HG03025 (cell line): ENCODE data around the gene CDKAL1.
"Not testable (repeated sequence)": the region's sequence is repeated elsewhere in the genome, so short reads cannot be mapped to it uniquely, and the experiment has no call there.

Experiments used
- ATAC-seq: cut with Tn5 transposase; IDR thresholded peaks from one replicate; pipeline ENCODE4 v1.9.1; 2021; ENCODE audit warnings: mild to moderate bottlenecking, moderate library complexity; ENCODE audit not compliant: unreplicated experiment, low FRiP score

CDKAL1 gene

DNA sequence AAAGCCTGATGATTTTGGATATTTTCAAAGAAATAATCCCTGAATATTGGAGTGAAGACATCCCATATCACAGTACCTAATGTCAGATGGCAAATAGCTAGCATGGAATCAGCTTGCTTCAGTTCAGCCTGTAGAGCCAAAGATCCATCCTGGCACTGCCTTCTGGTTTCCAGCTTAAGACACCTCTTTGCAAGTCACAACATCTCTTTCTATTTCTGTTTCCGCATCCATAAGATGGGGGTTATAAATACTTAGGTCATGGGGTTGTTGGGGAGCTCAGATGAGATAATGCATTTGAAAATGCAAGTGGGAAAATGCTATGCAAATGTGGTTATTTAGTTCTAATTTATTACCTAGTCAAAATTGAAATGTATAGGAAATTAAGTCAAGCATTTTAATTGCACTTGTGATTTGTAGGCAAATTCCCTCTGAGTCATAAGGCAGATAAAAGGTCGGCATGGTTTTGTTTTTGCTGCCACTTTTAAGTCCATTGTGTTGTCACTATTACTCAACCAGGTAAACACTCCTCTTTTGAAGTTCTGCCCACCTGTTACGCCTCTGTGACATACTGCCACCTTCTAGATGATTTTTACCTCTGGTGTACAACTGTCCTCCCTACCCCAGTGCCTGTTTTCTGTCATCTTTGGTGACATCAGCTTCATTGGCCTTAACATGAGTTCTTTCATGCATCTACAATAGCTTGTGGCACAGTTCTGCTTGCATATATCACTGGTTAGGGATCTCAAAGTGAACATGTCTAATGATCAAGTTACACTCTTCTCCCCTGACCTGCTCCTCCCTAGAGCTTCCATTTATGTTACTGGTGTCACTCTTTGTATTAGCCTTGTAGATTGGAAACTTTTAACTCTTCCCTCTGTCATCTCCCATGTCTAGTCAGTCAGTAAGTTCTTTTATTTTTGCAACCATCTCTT lies 96.6 kb downstream of the CDKAL1 start:
- no peak for ATAC-seq

DNA sequence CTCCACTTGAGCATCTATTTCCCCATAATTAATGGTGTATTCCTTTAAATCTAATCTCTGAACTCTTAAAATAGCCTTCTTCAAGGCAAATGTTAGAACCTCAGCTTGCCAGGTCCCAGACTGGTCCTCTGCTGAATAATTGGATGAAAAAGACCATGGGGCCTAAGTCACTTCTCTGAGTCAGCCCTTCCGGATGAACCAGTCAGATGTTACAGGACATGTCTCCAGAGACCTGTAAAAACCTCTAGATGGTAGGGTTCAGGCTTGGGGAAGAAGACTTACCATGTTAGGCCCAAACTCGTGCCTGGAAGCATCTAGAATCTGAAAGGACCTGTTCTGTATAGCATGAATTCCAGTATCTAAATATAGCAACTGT lies 97.3 kb downstream of the CDKAL1 start:
- ATAC-seq: no peak

DNA sequence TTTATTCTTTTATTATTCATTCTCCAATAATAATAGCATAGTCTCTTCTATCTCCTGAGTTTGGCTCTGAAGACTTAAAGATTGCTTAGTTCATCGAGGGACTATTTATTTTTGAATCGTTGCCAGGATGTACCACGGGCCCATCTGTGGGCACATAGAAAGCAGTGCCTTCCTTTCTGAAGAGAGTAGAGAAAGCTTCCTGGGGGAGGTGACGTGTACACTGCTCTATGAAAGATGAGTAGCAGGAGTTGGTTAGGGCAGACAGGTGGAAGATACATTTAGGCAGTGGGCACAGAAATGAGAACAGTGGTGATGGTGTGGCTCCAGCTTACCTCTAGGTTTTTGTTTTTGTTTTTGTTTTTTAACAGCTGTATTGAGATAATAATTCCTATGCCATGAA lies 98.4 kb downstream of the CDKAL1 start:
- ATAC-seq: no peak

DNA sequence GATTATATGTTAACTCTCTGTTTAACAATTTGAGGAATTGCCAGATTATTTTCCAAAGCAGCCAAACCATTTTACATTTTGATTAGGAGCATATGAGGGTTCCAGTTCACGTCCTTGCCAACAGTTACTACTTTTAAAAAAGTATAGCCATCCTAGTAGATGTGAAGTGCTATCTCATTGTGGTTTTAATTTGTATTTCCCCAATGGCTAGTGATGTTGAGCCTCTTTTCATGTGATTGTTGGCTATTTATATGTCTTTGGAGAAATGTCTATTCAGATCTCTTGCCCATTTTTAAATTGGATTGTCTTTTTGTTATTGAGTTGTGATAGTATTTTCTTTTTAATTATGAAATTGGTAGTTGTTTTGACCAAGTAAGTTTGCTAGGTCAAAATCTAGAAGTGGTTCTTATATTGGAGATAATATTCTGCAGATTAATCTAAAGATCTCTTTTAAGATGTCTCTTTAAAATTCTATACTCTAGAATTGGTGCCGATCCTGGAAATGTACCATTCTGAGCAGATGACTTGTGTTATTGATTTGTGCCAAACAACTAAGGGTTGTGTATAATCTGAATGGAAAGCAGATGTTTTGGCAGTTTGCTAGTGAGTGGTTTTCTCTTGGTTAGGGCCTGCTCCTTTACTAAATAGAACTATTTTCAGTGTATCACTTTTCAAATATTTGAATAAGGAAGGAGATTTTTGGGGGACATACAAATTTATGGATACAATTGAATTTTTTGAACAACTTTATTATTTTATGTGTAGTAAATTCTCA lies 99.5 kb downstream of the CDKAL1 start:
- no peak for ATAC-seq

DNA sequence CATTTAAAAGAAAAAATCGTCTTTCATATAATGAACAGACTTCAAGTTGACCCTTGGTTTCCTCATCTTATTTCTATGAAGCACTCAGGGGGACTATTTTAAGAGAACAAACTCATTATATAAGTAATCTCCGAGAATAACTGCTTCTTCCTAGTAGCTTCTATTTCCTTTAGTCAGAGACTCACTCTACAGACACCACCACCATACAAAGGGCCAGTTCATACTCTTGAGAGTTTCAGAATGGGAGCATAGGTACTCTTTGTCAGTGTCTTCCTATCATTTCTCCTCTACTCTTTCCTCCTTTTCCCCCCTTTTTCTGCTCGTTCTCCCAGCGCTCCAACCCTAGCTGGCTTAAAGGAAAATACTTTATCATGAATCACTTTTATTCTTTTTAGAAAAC lies 104.9 kb downstream of the CDKAL1 start:
- no peak for ATAC-seq

DNA sequence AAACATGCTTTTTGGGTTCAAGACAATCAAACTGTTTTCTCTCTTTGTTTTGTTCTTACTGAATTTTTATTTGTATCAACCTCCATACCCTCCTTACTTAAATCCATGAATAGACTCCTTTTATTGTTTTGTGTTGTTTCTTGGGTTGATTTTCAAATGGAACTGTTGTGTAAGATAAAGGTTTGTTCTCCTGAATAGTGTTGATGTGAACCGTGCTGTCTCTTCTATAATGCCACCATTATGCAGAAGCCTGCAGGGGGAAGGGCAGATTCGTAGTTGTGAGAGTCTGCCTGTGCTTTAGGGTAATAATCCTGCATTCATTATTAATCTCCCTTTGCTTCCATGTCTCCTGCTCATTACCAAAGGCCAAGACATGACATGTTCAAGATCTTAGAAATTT lies 105.9 kb downstream of the CDKAL1 start:
- no peak for ATAC-seq

DNA sequence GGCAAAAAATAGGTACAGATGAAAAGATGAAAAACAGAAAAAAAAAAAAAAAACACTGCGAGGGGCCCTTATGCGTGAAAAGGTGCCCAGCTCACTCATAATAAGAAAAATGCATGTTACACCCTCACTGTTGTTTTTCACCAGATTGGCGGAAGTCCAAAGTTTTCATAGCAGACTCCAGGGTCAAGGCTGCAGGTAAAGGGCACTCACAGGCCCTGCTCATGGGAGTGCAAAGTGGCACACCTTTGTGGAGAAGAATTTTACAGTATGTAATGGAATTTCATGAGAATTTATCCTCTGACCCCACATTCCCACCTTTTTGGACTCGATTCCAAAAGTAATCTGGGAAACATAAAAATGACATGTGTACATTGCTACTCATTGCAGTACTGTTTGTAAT lies 108.2 kb downstream of the CDKAL1 start:
- ATAC-seq: no peak

DNA sequence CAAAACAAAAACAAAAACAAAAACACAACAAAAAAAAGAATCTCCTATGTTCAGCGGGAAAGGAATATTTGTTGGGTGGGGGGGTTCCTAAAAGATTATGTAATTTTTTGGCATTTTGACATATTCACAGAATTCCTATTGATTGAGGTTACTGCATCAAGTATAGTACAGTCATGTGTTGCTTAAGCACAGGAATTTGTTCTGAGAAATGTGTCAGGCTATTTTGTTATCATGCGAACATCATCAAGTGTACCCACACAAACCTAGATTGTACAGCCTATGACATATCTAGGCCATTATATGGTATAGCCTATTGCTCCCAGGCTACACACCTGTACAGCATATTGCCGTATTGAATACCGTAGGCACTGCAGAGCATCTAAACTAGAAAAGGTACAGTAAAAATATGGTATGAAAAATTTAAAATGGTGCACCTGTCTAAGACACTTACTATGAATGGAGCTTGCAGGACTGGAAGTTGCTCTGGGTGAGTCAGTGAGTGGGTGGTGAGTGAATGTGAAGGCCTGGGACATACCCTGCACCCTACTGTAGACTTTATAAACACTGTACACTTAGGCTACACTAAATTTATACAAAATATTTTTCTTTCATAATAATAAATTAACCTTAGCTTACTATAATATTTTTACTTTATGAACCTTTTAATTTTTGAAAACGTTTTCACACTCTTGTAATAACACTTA lies 110.6 kb downstream of the CDKAL1 start:
- ATAC-seq: no peak

DNA sequence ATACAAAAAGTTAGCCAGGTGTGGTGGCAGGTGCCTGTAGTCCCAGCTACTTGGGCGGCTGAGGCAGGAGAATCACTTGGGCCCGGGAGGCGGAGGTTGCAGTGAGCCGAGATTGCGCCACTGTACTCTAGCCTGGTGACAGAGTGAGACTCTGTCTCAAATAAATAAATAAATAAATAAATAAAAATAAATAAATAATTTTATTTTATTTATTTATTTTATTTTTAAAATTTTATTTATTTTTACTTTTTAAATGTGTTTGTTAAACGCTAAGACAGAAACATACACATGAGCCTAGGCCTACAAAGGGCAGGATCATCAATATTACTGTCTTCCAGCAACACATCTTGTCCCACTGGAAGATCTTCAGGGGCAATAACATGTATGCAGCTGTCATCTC lies 111.3 kb downstream of the CDKAL1 start:
- not testable (repeated sequence) for ATAC-seq

DNA sequence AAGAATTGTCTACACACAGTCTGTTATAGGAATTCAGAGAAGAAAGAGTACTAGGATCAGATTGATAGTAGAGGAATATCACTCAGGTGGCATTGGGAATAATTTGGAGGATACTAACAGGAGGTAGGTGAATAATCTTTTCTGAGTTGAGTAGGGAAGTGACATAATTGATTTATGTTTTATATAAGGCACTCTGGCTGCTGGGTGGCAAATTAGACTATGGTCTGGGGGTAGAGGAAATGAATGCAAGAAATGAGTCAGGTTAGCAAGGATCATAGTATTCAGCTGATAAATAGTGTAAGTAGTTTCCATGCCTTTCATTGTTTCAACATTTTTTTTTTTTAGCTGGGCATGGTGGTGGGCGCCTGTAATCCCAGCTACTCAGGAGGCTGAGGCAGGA lies 113.3 kb downstream of the CDKAL1 start:
- no peak for ATAC-seq

DNA sequence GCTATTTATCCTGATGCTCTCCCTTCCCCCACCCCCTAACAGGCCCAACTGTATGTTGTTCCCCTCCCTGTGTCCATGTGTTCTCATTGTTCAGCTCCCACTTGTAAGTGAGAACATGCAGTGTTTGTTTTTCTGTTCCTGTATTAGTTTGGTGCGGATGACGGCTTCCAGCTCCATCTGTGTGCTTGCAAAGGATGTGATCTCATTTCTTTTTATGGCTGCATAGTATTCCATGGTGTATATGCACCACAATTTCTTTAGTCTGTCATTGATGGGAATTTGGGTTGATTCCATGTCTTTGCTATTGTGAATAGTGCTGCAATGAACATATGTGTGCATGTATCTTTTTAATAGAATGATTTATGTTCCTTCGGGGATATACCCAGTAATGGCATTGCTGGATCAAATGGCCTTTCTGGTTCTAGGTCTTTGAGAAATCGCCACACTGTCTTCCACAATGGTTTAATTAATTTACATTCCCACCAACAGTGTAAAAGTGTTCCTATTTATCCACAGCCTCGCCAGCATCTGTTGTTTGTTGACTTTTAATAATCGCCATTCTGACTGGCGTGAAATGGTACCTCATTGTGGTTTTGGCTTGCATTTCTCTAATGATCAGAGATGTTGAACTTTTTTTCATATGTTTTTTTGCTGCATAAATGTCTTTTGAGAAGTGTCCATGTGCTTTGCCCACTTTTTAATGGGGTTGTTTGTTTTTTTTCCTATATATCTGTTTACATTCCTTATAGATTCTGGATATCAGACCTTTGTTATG lies 115.6 kb downstream of the CDKAL1 start:
- ATAC-seq: not testable (repeated sequence)

DNA sequence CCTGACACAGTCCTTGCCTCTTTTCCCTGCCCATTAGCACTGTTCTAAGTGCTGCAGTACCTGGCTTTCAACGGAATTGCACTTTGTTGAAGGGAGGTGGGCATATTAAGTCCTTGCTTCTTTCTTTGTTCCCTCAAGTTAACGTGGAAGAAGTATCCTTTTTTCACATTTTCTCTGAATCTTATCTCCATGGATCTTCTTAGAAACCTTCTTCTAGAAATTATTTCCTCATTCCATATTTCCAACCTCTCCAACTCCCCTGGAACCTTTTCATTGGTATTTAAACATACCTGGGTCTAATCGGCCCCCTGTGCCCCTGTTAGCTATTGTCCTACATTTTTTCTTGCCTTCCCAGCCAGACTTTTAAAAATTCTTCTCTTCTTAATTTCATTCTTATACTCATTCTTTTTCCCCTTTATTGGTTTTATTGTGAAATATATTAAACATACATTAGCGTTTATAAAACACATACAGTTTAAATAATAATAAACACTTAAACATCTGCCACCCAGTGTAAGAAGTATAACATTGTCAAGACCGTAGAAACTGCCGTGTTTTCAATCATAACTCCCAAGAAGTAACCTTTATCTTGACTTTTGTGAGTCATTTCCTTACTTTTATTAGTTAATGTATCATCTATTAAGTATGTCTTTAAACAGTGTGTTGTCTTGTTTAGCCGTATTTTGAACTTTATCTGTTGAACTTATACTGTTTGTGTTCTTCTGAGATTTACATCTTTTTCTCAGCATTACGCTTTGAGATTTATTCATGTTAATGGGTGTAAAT lies 118.2 kb downstream of the CDKAL1 start:
- ATAC-seq: no peak

DNA sequence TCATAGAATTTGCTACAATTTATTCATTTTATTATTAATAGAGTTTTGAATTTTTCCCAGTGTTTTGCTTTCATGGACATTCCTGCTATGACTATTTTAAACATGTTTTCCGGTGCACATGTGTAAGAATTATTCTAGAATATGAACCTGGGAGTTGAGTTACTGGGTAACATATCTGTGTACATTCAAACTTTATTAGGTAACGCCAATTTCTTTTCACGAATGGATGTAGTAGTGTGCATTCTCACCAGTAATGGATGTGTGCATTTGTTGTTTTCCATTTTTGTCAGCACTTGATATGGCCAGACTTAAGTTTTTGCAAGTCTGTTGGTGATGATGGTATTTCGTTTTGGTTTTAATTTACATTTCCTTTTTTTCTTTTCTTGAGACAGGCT lies 118.8 kb downstream of the CDKAL1 start:
- ATAC-seq: no peak

DNA sequence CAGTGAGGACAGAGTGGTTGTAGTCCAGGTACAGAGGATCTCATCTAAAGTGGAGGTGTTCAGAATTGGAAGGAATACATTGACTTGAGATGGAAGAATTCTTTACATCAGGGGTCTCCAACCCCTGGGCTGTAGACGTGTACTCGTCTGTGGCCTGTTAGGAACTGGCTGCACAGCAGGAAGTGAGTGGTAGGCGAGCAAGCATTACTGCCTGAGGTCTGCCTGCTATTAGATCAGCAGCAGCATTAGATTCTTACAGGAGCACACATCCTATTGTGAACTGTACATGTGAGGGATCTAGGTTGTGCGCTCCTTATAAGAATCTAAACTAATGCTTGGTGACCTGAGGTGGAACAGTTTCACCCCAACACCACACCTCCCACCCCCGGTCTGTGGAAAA lies 121.1 kb downstream of the CDKAL1 start:
- ATAC-seq: no peak

DNA sequence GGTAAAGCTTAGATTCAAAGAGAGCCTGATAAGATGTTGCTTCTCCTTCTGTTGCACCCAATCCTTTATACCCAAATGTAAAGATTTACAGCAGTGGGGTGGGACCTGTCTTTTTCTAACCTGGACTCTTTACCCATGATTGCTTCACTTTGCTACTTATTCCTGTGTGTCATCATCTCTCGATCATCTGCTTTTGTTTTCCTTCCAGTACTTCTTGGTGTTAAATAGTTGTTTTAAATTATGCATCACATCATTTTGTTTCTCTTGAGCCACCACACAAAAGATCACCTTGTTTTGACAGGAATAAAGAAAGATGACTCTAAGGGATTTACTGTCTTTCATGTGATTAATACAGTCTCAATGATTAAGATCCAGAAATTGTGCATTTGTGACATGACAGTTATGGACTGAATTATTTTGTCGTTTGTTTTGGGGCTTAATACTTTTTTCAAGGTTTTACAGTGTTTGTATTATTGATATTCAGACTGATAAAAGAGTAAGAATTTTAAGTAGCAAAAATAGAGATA lies 123.1 kb downstream of the CDKAL1 start:
- no peak for ATAC-seq

DNA sequence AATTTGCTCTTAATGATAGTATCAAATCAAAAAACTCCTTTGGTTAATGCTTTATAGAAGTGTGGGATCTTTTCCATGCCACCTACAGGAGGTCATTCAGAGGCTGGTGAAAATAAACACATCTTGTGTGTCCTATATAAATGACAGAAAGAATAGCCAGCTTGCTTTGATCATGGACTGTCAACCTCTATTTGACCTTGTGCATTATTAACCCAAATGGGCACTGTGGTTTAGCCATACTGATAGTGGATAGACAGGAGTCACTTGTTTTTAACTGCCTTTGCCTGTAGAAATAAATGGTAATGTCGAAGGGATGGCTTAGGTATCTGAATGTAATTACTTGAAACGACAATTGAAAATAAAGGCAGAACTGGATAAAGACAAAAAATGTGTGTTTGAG lies 123.8 kb downstream of the CDKAL1 start:
- ATAC-seq: no peak

DNA sequence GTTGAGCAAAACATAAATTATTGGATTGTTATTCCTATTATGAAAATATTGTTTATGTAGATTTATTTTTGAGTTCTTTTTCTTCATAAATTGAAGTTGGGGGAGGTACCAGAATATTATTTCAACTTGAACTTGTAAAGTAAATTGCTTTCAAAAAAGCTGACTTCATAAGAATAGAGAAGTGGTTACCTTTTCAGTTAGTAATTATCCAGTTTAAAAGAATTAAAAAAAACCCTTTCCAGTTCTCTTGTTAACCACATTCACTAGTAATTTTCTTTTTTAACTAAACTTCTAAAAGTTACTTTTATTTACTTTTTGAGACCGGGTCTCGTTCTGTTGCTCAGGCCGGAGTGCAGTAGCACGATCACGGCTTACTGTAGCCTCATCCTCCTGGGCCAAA lies 124.3 kb downstream of the CDKAL1 start:
- ATAC-seq: no peak

DNA sequence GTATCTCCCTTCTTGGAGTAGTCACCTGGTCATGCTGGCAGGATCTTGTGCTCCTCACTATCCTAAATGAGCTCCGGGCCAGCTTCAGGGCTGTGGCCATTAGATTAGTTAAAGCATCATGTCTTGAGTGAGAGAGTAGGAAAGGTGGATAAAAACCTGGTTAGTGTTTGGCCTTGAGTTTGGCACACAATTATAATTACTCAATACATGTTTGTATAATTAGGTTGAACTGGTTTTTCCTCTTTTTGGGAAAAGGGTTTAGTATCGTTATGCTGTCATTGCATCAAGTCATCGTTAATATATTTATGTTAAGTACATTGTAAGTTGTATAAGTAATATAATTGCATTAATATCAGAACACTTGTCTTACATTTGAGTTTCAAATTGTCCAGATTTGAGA lies 126.3 kb downstream of the CDKAL1 start:
- ATAC-seq: no peak

DNA sequence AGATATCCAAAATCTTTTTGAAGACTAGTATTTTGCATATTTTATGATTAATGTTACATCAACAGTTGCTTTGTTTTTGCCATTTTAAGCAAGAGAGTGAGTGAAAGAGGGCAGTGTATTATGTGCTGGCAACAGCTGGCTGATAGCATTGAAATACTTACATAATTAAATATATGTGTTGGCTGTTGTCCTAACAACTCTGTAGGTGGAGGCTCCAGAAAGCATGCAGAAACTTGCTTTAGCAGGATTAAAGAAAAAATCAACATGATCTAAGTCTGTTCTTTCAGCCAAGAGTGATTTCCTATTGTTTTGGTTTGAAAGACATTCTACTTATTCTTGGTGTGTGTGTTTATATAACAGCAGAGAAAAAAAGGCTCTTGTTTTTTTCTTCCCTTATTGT lies 127.5 kb downstream of the CDKAL1 start:
- ATAC-seq: no peak
